HG03196 (cell line): ENCODE results near the gene ELMO1.

Source experiments
- ATAC-seq: cut with Tn5 transposase; IDR thresholded peaks from one replicate; pipeline ENCODE4 v1.9.1; 2021; ENCODE audit not compliant: unreplicated experiment

ELMO1 gene

GRCh38 chr7:36965625-36966024 lies 483.0 kb downstream of the ELMO1 start:
- ATAC-seq: no peak

GRCh38 chr7:36964297-36964696 lies 484.4 kb downstream of the ELMO1 start:
- no peak for ATAC-seq

GRCh38 chr7:36962367-36962766 lies 486.3 kb downstream of the ELMO1 start:
- no peak for ATAC-seq

- ATAC-seq: no peak
These were observed 487.0 kb downstream of the ELMO1 start for GRCh38 chr7:36961693-36962092.

GRCh38 chr7:36961097-36961496 lies 487.6 kb downstream of the ELMO1 start:
- no peak for ATAC-seq

GRCh38 chr7:36960105-36960504 lies 488.6 kb downstream of the ELMO1 start:
- ATAC-seq: no peak

- no peak for ATAC-seq
These were observed 490.4 kb downstream of the ELMO1 start for GRCh38 chr7:36958111-36958733.

- ATAC-seq: no peak
These were observed 491.0 kb downstream of the ELMO1 start for GRCh38 chr7:36957620-36958019.

- ATAC-seq: no peak
These were observed 491.9 kb downstream of the ELMO1 start for GRCh38 chr7:36956814-36957213.

GRCh38 chr7:36955456-36956129 lies 493.1 kb downstream of the ELMO1 start:
- no peak for ATAC-seq

GRCh38 chr7:36951257-36951697 lies 497.4 kb downstream of the ELMO1 start:
- ATAC-seq: peak; percentile 92

- ATAC-seq: no peak
These were observed 498.7 kb downstream of the ELMO1 start for GRCh38 chr7:36949711-36950600.

GRCh38 chr7:36946401-36946739 lies 502.3 kb downstream of the ELMO1 start:
- no peak for ATAC-seq

GRCh38 chr7:36945612-36946400 lies 502.9 kb downstream of the ELMO1 start:
- no peak for ATAC-seq

- ATAC-seq: no peak
These were observed 503.8 kb downstream of the ELMO1 start for GRCh38 chr7:36944838-36945237.

- peak; percentile 56 for ATAC-seq
These were observed 504.9 kb downstream of the ELMO1 start for GRCh38 chr7:36943591-36944435.

- ATAC-seq: no peak
These were observed 505.7 kb downstream of the ELMO1 start for GRCh38 chr7:36942955-36943354.

- ATAC-seq: no peak
These were observed 506.1 kb downstream of the ELMO1 start for GRCh38 chr7:36942541-36942940.

- no peak for ATAC-seq
These were observed 506.6 kb downstream of the ELMO1 start for GRCh38 chr7:36942025-36942424.

GRCh38 chr7:36941359-36941758 lies 507.3 kb downstream of the ELMO1 start:
- no peak for ATAC-seq
